ENCODE measurements around the gene TAF3.
A peak's percentile ranks its signal among the peaks of the same experiment; 100 is the strongest.

TAF3 gene

GRCh38 chr10:8052341-8052955 lies 234.1 kb downstream of the TAF3 start:
- no peak for TF ChIP-seq CTCF (IDR thresholded peaks at IDR 0.05)
- peaks cover 35 to 51% of the 10 kb centered on the region in 2 experiments for H3K4me1 ChIP-seq (ENCODE audit: control insufficient read depth in 1 of 2, insufficient read depth in 1 of 2, low read depth in 1 of 2, low read length in 1 of 2)
- peaks cover 100% of the 10 kb centered on the region for H3K27me3 ChIP-seq
- no peak overlapping the region for H3K4me3 ChIP-seq (ENCODE audit: low read depth in 1 of 2, low read length in 1 of 2)
- H3K9me3 ChIP-seq, result no peaks in the 10 kb centered on the region
- no peak overlapping the region for H3K27ac ChIP-seq
- H3K36me3 ChIP-seq, result no peaks in the 10 kb centered on the region

- Histone ChIP-seq H3K9me3 (no peaks in the 10 kb centered on the region), H3K4me1 (ENCODE audit: control insufficient read depth in 1 of 2, insufficient read depth in 1 of 2, low read depth in 1 of 2, low read length in 1 of 2) (peaks cover 35 to 51% of the 10 kb centered on the region in 2 experiments), H3K36me3 (no peaks in the 10 kb centered on the region), H3K27ac (no peak overlapping the region), H3K4me3 (ENCODE audit: low read depth in 1 of 2, low read length in 1 of 2) (peak overlapping the region in 1 of 2 experiments; percentile 47), H3K27me3 (peaks cover 100% of the 10 kb centered on the region)
- no peak for TF ChIP-seq CTCF (IDR thresholded peaks at IDR 0.05)
Measured at GRCh38 chr10:8052956-8053445, 234.7 kb downstream of the TAF3 start.

DNA sequence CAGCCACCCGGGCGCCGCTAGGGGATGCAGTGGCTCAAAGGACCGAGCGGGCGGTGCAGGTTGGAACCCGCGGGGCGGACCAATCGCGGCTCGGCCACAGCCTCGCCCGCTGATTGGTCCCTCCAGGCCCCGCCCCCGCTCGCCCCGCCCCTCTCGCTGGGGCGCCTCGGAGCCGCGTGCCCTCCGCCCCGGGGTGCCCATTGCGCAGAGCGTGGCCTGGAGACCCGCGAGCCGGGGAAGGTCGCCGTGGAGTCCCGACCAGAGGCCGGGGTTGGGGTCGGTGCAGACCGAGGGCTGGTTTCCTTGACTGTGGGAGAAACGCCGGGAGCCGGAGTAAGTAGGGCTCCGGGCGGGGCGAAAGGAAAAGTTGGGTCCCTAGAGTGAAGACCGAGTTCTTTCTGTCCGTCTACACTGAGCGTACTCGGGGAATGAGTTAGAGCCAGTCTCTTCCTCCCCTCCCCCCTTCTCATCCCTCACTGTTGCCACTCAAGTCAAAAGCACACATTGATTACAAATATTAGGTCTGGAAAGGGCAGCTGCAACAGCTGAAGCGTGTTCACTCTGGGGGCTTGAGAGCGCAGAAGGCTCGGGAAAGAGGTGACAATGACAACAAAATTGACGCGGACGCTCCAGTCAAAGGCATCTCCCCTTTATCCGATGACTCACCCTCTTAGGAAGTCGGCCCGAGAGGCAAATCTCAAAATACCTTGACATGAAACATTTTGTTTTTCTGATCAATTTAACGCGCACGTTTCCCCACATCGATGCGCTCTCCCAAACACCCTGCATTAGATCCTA lies 235.3 kb downstream of the TAF3 start:
- Histone ChIP-seq H3K4me1 (ENCODE audit: control insufficient read depth in 1 of 2, insufficient read depth in 1 of 2, low read depth in 1 of 2, low read length in 1 of 2) (peaks cover 35 to 51% of the 10 kb centered on the region in 2 experiments), H3K4me3 (ENCODE audit: low read depth in 1 of 2, low read length in 1 of 2) (peak overlapping the region; percentile 29 to 47), H3K27me3 (peaks cover 100% of the 10 kb centered on the region), H3K9me3 (no peaks in the 10 kb centered on the region), H3K36me3 (no peaks in the 10 kb centered on the region), H3K27ac (no peak overlapping the region)
- no peak for TF ChIP-seq CTCF (IDR thresholded peaks at IDR 0.05)

DNA sequence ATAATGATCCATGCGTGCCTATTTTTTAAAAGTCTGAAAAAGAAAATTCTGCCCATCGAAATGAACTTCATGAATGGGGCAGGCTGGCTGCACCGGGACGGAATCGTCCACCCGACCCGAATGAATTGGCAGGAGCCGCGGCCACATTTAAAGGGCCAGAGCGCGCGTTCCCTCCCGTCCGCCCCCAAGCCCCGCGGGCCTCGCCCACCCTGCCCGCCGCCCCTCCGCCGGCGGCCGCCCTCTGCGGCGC lies 235.9 kb downstream of the TAF3 start:
- H3K4me3 ChIP-seq (ENCODE audit: low read depth in 1 of 2, low read length in 1 of 2), result peak overlapping the region; percentile 29 to 47
- TF ChIP-seq CTCF (IDR thresholded peaks at IDR 0.05), result no peak
- H3K4me1 ChIP-seq (ENCODE audit: control insufficient read depth in 1 of 2, insufficient read depth in 1 of 2, low read depth in 1 of 2, low read length in 1 of 2), result peaks cover 35 to 51% of the 10 kb centered on the region in 2 experiments
- peaks cover 100% of the 10 kb centered on the region for H3K27me3 ChIP-seq
- H3K36me3 ChIP-seq, result no peaks in the 10 kb centered on the region
- no peaks in the 10 kb centered on the region for H3K9me3 ChIP-seq
- H3K27ac ChIP-seq, result no peak overlapping the region

GRCh38 chr10:8054494-8055407 lies 236.4 kb downstream of the TAF3 start, which contains the start of gene GATA3:
Gene GATA3, plus strand, starts transcription at chr10:8054688. Its CDS starts 968 bp downstream, at chr10:8055656.
- H3K9me3 ChIP-seq, result no peaks in the 10 kb centered on the region
- no peak within 1 kb of the TSS for H3K27ac ChIP-seq
- peak within 1 kb of the TSS; percentile 29 to 47 for H3K4me3 ChIP-seq (ENCODE audit: low read depth in 1 of 2, low read length in 1 of 2)
- H3K27me3 ChIP-seq, result peaks cover 100% of the 10 kb centered on the region
- peaks cover 35 to 50% of the 10 kb centered on the region in 2 experiments for H3K4me1 ChIP-seq (ENCODE audit: control insufficient read depth in 1 of 2, insufficient read depth in 1 of 2, low read depth in 1 of 2, low read length in 1 of 2)
- H3K36me3 ChIP-seq, result no peaks in the 10 kb centered on the region
- TF ChIP-seq CTCF (IDR thresholded peaks at IDR 0.05), result no peak
